Stimulated activated CD8-positive, alpha-beta memory T cell treated with anti-CD3 and anti-CD28 coated beads, Interleukin-4, amount 100 ng/mL, for 24 hours (primary cell): ENCODE results near the gene LSAMP.

Experiments used
- DNase-seq: peaks from one replicate; pipeline ENCODE4 v3.0.0-alpha.2; 2020; ENCODE audit warnings: low read depth

Gene LSAMP

GRCh38 chr3:116429479-116430269, 15.6 kb downstream of the LSAMP start:
- no peak for DNase-seq

GRCh38 chr3:116426036-116426435, 19.3 kb downstream of the LSAMP start:
- no peak for DNase-seq

GRCh38 chr3:116425126-116425525, 20.2 kb downstream of the LSAMP start:
- DNase-seq, result no peak

GRCh38 chr3:116423945-116424344, 21.3 kb downstream of the LSAMP start:
- DNase-seq, result no peak

- DNase-seq, result no peak
Observed at GRCh38 chr3:116423374-116423773, 21.9 kb downstream of the LSAMP start.

- DNase-seq, result no peak
Observed at GRCh38 chr3:116417151-116417550, 28.1 kb downstream of the LSAMP start.

GRCh38 chr3:116413319-116413718, 32.0 kb downstream of the LSAMP start:
- DNase-seq, result no peak

- DNase-seq, result no peak
Observed at GRCh38 chr3:116408473-116408872, 36.8 kb downstream of the LSAMP start.

GRCh38 chr3:116405231-116405630, 40.1 kb downstream of the LSAMP start:
- DNase-seq, result no peak

GRCh38 chr3:116399701-116400226, 45.5 kb downstream of the LSAMP start:
- DNase-seq, result no peak

- DNase-seq, result no peak
Observed at GRCh38 chr3:116394365-116394764, 50.9 kb downstream of the LSAMP start.

- no peak for DNase-seq
Observed at GRCh38 chr3:116393199-116393598, 52.1 kb downstream of the LSAMP start.

GRCh38 chr3:116392291-116392690, 53.0 kb downstream of the LSAMP start:
- no peak for DNase-seq

GRCh38 chr3:116391296-116392201, 53.7 kb downstream of the LSAMP start:
- no peak for DNase-seq

- DNase-seq, result no peak
Observed at GRCh38 chr3:116390318-116390717, 55.0 kb downstream of the LSAMP start.

GRCh38 chr3:116388867-116389385, 56.4 kb downstream of the LSAMP start:
- DNase-seq, result no peak

GRCh38 chr3:116386168-116386567, 59.1 kb downstream of the LSAMP start:
- no peak for DNase-seq

GRCh38 chr3:116384717-116385116, 60.6 kb downstream of the LSAMP start:
- no peak for DNase-seq

- DNase-seq, result no peak
Observed at GRCh38 chr3:116378077-116378476, 67.2 kb downstream of the LSAMP start.

GRCh38 chr3:116374901-116375300, 70.4 kb downstream of the LSAMP start:
- DNase-seq, result no peak

- no peak for DNase-seq
Observed at GRCh38 chr3:116367761-116368395, 77.4 kb downstream of the LSAMP start.

GRCh38 chr3:116356056-116356455, 89.2 kb downstream of the LSAMP start:
- DNase-seq, result no peak
